HCT116 (cell line): ENCODE measurements around the gene KCNH5. TPM values are rescaled to one million over a fixed set of nuclear protein-coding genes. Genes with fewer than 3 reads are reported as not detected.

Experiments
- ATAC-seq: fragments of 200-7000 bp; cut with Tn5 transposase; 2 replicates; pipeline ENCODE4 v1.9.1; 2020; ENCODE audit warnings: mild to moderate bottlenecking, moderate library complexity
- BruUV-seq: library from RNA; stranded (reverse); fragments of 400-500 nt; replicated peaks from 2 replicates; lab custom pipeline; 2021; lab: Mats Ljungman, UMichigan
- CTCF ChIA-PET: fragments of 300-600 bp; sonication (Branson Sonifier 250); formaldehyde crosslinking; loops from one replicate; lab custom pipeline; 2021; ENCODE audit warnings: antibody characterized with exemption; lab: Charles Lee
- POLR2A ChIA-PET: fragments of 300-600, 350-600 bp; sonication (Branson Sonifier 250); formaldehyde crosslinking; loops from one replicate; lab custom pipeline; 2021; ENCODE audit warnings: antibody characterized with exemption; lab: Charles Lee
- RAD21 ChIA-PET, 2 experiments: fragments of 300-600 bp; sonication (Branson Sonifier 250); formaldehyde crosslinking; loops; one replicate each; lab custom pipeline; 2023; ENCODE audit warnings: low total read pairs in 2 of 2; ENCODE audit not compliant: uncharacterized antibody in 2 of 2, unreplicated experiment in 2 of 2, low non-redundant PET in 1 of 2; lab: Charles Lee
- DNase-seq: peaks from one replicate; pipeline ENCODE4 v3.0.0-alpha.2; 2010; ENCODE audit warnings: low read depth, low spot score
- H2AFZ ChIP-seq: fragments of 200-600 bp; shearing (Covaris generic), sonication (generic); 2 replicates; pipeline ENCODE4 v1.6.1; 2017; ENCODE audit warnings: low read depth, mixed run types, mixed read lengths, antibody characterized with exemption, low read length; ENCODE audit not compliant: poor library complexity, severe bottlenecking
- H3K27ac ChIP-seq: 2 replicates; pipeline ENCODE4 v1.5.1; 2012; ENCODE audit warnings: low read depth, low read length
- H3K27me3 ChIP-seq: fragments of 200-600 bp; sonication (generic); 2 replicates; pipeline ENCODE4 v1.6.1; 2016; ENCODE audit warnings: mixed run types, low read length, mixed read lengths; ENCODE audit not compliant: insufficient read depth
- H3K36me3 ChIP-seq, 2 experiments: fragments of 200-500 bp in 1 of 2; fragments of 200-600 bp in 1 of 2; sonication (Bioruptor generic) in 1 of 2; sonication (generic) in 1 of 2; 2 replicates each; pipeline versions ENCODE4 v1.5.1 to v1.6.1; 2014 to 2016; ENCODE audit warnings: low read length in 2 of 2, inconsistent platforms in 1 of 2, mixed read lengths in 1 of 2, mixed run types in 1 of 2; ENCODE audit not compliant: insufficient read depth in 2 of 2, control insufficient read depth in 1 of 2
- H3K4me1 ChIP-seq, 2 experiments: fragments of 200-600 bp in 1 of 2; sonication (generic) in 1 of 2; 2 replicates each; pipeline versions ENCODE4 v1.5.1 to v1.6.1; 2012 to 2017; ENCODE audit warnings: low read length in 2 of 2, inconsistent platforms in 1 of 2, mild to moderate bottlenecking in 1 of 2, mixed read lengths in 1 of 2, mixed run types in 1 of 2, moderate library complexity in 1 of 2; ENCODE audit not compliant: insufficient read depth in 2 of 2, control insufficient read depth in 1 of 2
- H3K4me2 ChIP-seq: fragments of 200-600 bp; sonication (generic); 2 replicates; pipeline ENCODE4 v1.6.1; 2017; ENCODE audit warnings: mixed run types, low read length, mixed read lengths
- H3K4me3 ChIP-seq, 2 experiments: fragments of 200-600 bp in 1 of 2; sonication (generic) in 1 of 2; replicated peaks in 1 of 2; 2 replicates each; pipeline ENCODE4 v1.5.1; 2011 to 2016; ENCODE audit warnings: low read length in 2 of 2, control low read depth in 1 of 2, low read depth in 1 of 2, mild to moderate bottlenecking in 1 of 2, mixed read lengths in 1 of 2, mixed run types in 1 of 2
- H3K79me2 ChIP-seq: fragments of 200-600 bp; sonication (generic); 2 replicates; pipeline ENCODE4 v1.6.1; 2017; ENCODE audit warnings: mild to moderate bottlenecking, mixed run types, low read length, moderate library complexity, mixed read lengths; ENCODE audit not compliant: insufficient read depth
- H3K9ac ChIP-seq: fragments of 200-600 bp; sonication (generic); 2 replicates; pipeline ENCODE4 v1.6.1; 2016; ENCODE audit warnings: low read length, mixed read lengths
- H3K9me2 ChIP-seq: fragments of 200-600 bp; sonication (generic), shearing (Covaris generic); 2 replicates; pipeline ENCODE4 v1.6.1; 2017; ENCODE audit warnings: mixed run types, mild to moderate bottlenecking, moderate library complexity; ENCODE audit not compliant: insufficient read depth
- H3K9me3 ChIP-seq, 2 experiments: fragments of 200-500 bp in 1 of 2; fragments of 200-600 bp in 1 of 2; sonication (Bioruptor generic) in 1 of 2; sonication (generic) in 1 of 2; 2 replicates each; pipeline ENCODE4 v1.6.1; 2014 to 2017; ENCODE audit warnings: low read length in 2 of 2, mixed read lengths in 2 of 2, inconsistent platforms in 1 of 2, low read depth in 1 of 2, mild to moderate bottlenecking in 1 of 2, mixed run types in 1 of 2, moderate library complexity in 1 of 2; ENCODE audit not compliant: control insufficient read depth in 1 of 2, insufficient read depth in 1 of 2
- H4K20me1 ChIP-seq: fragments of 200-600 bp; sonication (generic), shearing (Covaris generic); 2 replicates; pipeline ENCODE4 v1.6.1; 2017; ENCODE audit warnings: mixed run types, mild to moderate bottlenecking, moderate library complexity; ENCODE audit not compliant: insufficient read depth
- CBX3 ChIP-seq: IDR thresholded peaks from 2 replicates; pipeline ENCODE4 v1.6.1; 2012; ENCODE audit warnings: low read depth
- CEBPB ChIP-seq: IDR thresholded peaks from 2 replicates; pipeline ENCODE4 v1.6.1; 2012; ENCODE audit warnings: low read depth
- EGR1 ChIP-seq: IDR thresholded peaks from 2 replicates; pipeline ENCODE4 v1.6.1; 2012; ENCODE audit warnings: low read depth
- ELF1 ChIP-seq: IDR thresholded peaks from 2 replicates; pipeline ENCODE4 v1.6.1; 2012; ENCODE audit warnings: low read depth, borderline replicate concordance
- EZH2 ChIP-seq: fragments of 200-600 bp; sonication (generic); IDR thresholded peaks from 2 replicates; pipeline ENCODE4 v1.6.1; 2017; ENCODE audit warnings: antibody characterized with exemption, mixed run types
- EZH2phosphoT487 ChIP-seq: fragments of 200-600 bp; IDR thresholded peaks from 2 replicates; pipeline ENCODE4 v1.6.1; 2018; ENCODE audit warnings: antibody characterized with exemption, borderline replicate concordance
- JUND ChIP-seq: IDR thresholded peaks from 2 replicates; pipeline ENCODE4 v1.6.1; 2012
- POLR2A ChIP-seq: IDR thresholded peaks from 2 replicates; pipeline ENCODE4 v1.7.0; 2011; ENCODE audit warnings: borderline replicate concordance; ENCODE audit not compliant: insufficient read depth, insufficient read length; ENCODE audit errors: extremely low read depth
- RAD21 ChIP-seq: IDR thresholded peaks from 2 replicates; pipeline ENCODE4 v1.6.1; 2012; ENCODE audit warnings: low read depth, mild to moderate bottlenecking
- SIN3A ChIP-seq: IDR thresholded peaks from 2 replicates; pipeline ENCODE4 v1.6.1; 2012; ENCODE audit warnings: low read depth
- SP1 ChIP-seq: IDR thresholded peaks from 2 replicates; pipeline ENCODE4 v1.6.1; 2012; ENCODE audit warnings: low read depth
- TCF7L2 ChIP-seq: IDR thresholded peaks from 2 replicates; pipeline ENCODE4 v1.7.0; 2011; ENCODE audit warnings: borderline replicate concordance, inconsistent platforms; ENCODE audit not compliant: insufficient read depth, insufficient read length; ENCODE audit errors: extremely low read depth
- YY1 ChIP-seq: IDR thresholded peaks from 2 replicates; pipeline ENCODE4 v1.6.1; 2011; ENCODE audit warnings: low read length, low read depth, moderate library complexity, mild to moderate bottlenecking; ENCODE audit not compliant: insufficient replicate concordance; ENCODE audit errors: extremely low read depth
- ZBTB33 ChIP-seq: IDR thresholded peaks from 2 replicates; pipeline ENCODE4 v1.6.1; 2011; ENCODE audit warnings: mild to moderate bottlenecking, low read length, moderate library complexity; ENCODE audit not compliant: insufficient replicate concordance; ENCODE audit errors: extremely low read depth
- ZFX ChIP-seq: fragments of 450-650 bp; IDR thresholded peaks from 2 replicates; pipeline ENCODE4 v1.6.1; 2017
- ZNF274 ChIP-seq: fragments of 200-500 bp; sonication (Bioruptor generic); IDR thresholded peaks from 2 replicates; pipeline ENCODE4 v1.6.1; 2014; ENCODE audit warnings: mild to moderate bottlenecking, low read depth, low read length, inconsistent platforms
- intact Hi-C: fragments of 100-400 bp; cut with micrococcal nuclease; formaldehyde crosslinking; loops from 2 replicates; pipeline ENCODE4 v1.10.0; 2022
- total RNA-seq: library from RNA; stranded (reverse); gene quantifications from one replicate; pipeline ENCODE4 v1.2.1, GENCODE V29; 2021; ENCODE audit not compliant: unreplicated experiment
- TF ChIP-seq, protein P1 (sequence below): IDR thresholded peaks from 2 replicates; pipeline ENCODE4 v1.6.1; 2012
- TF ChIP-seq, protein P2 (sequence below): IDR thresholded peaks from 2 replicates; pipeline ENCODE4 v1.6.1; 2012

KCNH5 gene
- total RNA-seq, 1 experiment from 2014 or later, result not detected

- no peaks in the 10 kb centered on the region for H3K9me2 ChIP-seq
- ATAC-seq (no peak), DNase-seq (no peak)
- RAD21 ChIA-PET, result no interaction called here
- POLR2A ChIA-PET, result no interaction called here
- no peak overlapping the region for H3K27ac ChIP-seq
- no peak overlapping the region for H2AFZ ChIP-seq
- CTCF ChIA-PET, result no interaction called here
- no TSS peak for BruUV-seq
- H3K9ac ChIP-seq, result no peak overlapping the region
- no peaks in the 10 kb centered on the region for H3K4me1 ChIP-seq
- no peak overlapping the region for H3K4me3 ChIP-seq
- H3K9me3 ChIP-seq, result peaks cover 5 to 16% of the 10 kb centered on the region in 2 experiments; a peak in 2 of 4 replicates
- intact Hi-C loops, result no loop called here
- H3K27me3 ChIP-seq, result no peaks in the 10 kb centered on the region
- no peak for TF ChIP-seq ZNF274
- no peaks in the 10 kb centered on the region for H3K36me3 ChIP-seq
- no peaks in the 10 kb centered on the region; the same call in 1 of the 2 replicates for H4K20me1 ChIP-seq
- H3K79me2 ChIP-seq, result no peaks in the 10 kb centered on the region
- no peak overlapping the region for H3K4me2 ChIP-seq
Observed at GRCh38 chr14:62739647-62740046, 305.6 kb downstream of the KCNH5 start.

- ATAC-seq, result no peak
- intact Hi-C loops, result no loop called here
- POLR2A ChIA-PET, result no interaction called here
- Histone ChIP-seq H3K27ac (no peak overlapping the region), H3K36me3 (no peaks in the 10 kb centered on the region), H4K20me1 (no peaks in the 10 kb centered on the region; the same call in 1 of the 2 replicates), H3K4me1 (no peaks in the 10 kb centered on the region)
- no peak for DNase-seq
- TF ChIP-seq, protein P1, sequence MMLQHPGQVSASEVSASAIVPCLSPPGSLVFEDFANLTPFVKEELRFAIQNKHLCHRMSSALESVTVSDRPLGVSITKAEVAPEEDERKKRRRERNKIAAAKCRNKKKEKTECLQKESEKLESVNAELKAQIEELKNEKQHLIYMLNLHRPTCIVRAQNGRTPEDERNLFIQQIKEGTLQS, result no peak
- TF ChIP-seq ZNF274, result no peak
- TF ChIP-seq ZBTB33, result no peak
- TF ChIP-seq EZH2phosphoT487, result no peak
- TF ChIP-seq ELF1, result no peak
- TF ChIP-seq EGR1, result no peak
- no peak for TF ChIP-seq SIN3A
- no peak for TF ChIP-seq JUND
- no peak for TF ChIP-seq EZH2
- no peak for TF ChIP-seq SP1
- TF ChIP-seq RAD21, result no peak
- no peak for TF ChIP-seq CBX3
- TF ChIP-seq YY1, result no peak
- TF ChIP-seq, protein P2, sequence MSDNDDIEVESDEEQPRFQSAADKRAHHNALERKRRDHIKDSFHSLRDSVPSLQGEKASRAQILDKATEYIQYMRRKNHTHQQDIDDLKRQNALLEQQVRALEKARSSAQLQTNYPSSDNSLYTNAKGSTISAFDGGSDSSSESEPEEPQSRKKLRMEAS, result no peak
- no peak for TF ChIP-seq POLR2A
- no peak for TF ChIP-seq ZFX
- TF ChIP-seq TCF7L2, result no peak
- no peak for TF ChIP-seq CEBPB
- TF ChIP-seq, all 23 proteins: peak for 0
- no peaks in the 10 kb centered on the region for H3K79me2 ChIP-seq
- no peaks in the 10 kb centered on the region for H3K27me3 ChIP-seq
- BruUV-seq, result no TSS peak
- CTCF ChIA-PET, result no interaction called here
- peaks cover 0 to 23% of the 10 kb centered on the region in 2 experiments; a peak in 2 of 4 replicates for H3K9me3 ChIP-seq
- no peak overlapping the region for H3K4me2 ChIP-seq
- no peak overlapping the region for H3K4me3 ChIP-seq
- H3K9ac ChIP-seq, result no peak overlapping the region
- H2AFZ ChIP-seq, result no peak overlapping the region
- RAD21 ChIA-PET, result no interaction called here
- no peaks in the 10 kb centered on the region for H3K9me2 ChIP-seq
Observed at GRCh38 chr14:62736048-62737043, 308.9 kb downstream of the KCNH5 start.
